SK-N-SH (cell line): Measurements from ENCODE around the gene IRF2BP2. TPM values are rescaled to one million over a fixed set of nuclear protein-coding genes. Genes with fewer than 3 reads are reported as not detected.

Source experiments
- CTCF ChIA-PET: fragments of 300-600, 350-600 bp; formaldehyde crosslinking; extraction: SDS; loops from one replicate; lab custom pipeline; 2021; lab: Yijun Ruan, JAX
- POLR2A ChIA-PET: fragments of 350-600 bp; sonication (Branson Sonifier 250); formaldehyde crosslinking; extraction: SDS; loops from one replicate; lab custom pipeline; 2020; ENCODE audit warnings: antibody characterized with exemption, inconsistent platforms; lab: Yijun Ruan, JAX
- DNase-seq: peaks from one replicate; pipeline ENCODE4 v3.0.0; 2012
- H2AFZ ChIP-seq: fragments of 200-600 bp; sonication (generic); 2 replicates; pipeline ENCODE4 v1.8.1; 2016; ENCODE audit warnings: antibody characterized with exemption, mild to moderate bottlenecking, low read depth
- H3F3A ChIP-seq: fragments of 200-600 bp; sonication (generic); replicated peaks from 2 replicates; pipeline ENCODE3; 2016; ENCODE audit warnings: antibody characterized with exemption, mild to moderate bottlenecking; ENCODE audit not compliant: insufficient read depth
- H3K27ac ChIP-seq, 2 experiments: fragments of 200-500 bp in 1 of 2; fragments of 200-600 bp in 1 of 2; sonication (Bioruptor generic) in 1 of 2; sonication (generic), shearing (Covaris generic) in 1 of 2; 2 replicates each; pipeline versions ENCODE4 v1.5.1 to v1.6.1; 2014 to 2016; ENCODE audit warnings: low read depth in 2 of 2, inconsistent platforms in 1 of 2, low read length in 1 of 2, mild to moderate bottlenecking in 1 of 2, mixed read lengths in 1 of 2
- H3K27me3 ChIP-seq: fragments of 200-600 bp; sonication (generic), shearing (Covaris generic); 2 replicates; pipeline ENCODE4 v1.6.1; 2016; ENCODE audit warnings: mixed run types; ENCODE audit not compliant: insufficient read depth
- H3K36me3 ChIP-seq, 2 experiments: fragments of 200-500 bp in 1 of 2; fragments of 200-600 bp in 1 of 2; sonication (Bioruptor generic) in 1 of 2; sonication (generic) in 1 of 2; replicated peaks in 1 of 2; 2 replicates each; pipeline versions ENCODE3 to v1.5.1; 2014 to 2016; ENCODE audit warnings: low read length in 1 of 2, mild to moderate bottlenecking in 1 of 2; ENCODE audit not compliant: insufficient read depth in 2 of 2, control insufficient read depth in 1 of 2
- H3K4me1 ChIP-seq, 2 experiments: fragments of 200-500 bp in 1 of 2; fragments of 200-600 bp in 1 of 2; sonication (Bioruptor generic) in 1 of 2; sonication (generic), shearing (Covaris generic) in 1 of 2; 2 replicates each; pipeline versions ENCODE4 v1.5.1 to v1.6.1; 2014 to 2016; ENCODE audit warnings: low read depth in 1 of 2, low read length in 1 of 2, mixed run types in 1 of 2; ENCODE audit not compliant: insufficient read depth in 2 of 2, control insufficient read depth in 1 of 2
- H3K4me2 ChIP-seq: fragments of 200-600 bp; sonication (generic), shearing (Covaris generic); 2 replicates; pipeline ENCODE4 v1.6.1; 2017; ENCODE audit warnings: mixed run types
- H3K4me3 ChIP-seq, 2 experiments: fragments of 200-500 bp in 1 of 2; fragments of 200-600 bp in 1 of 2; sonication (Bioruptor generic) in 1 of 2; sonication (generic), shearing (Covaris generic) in 1 of 2; 2 replicates each; pipeline versions ENCODE4 v1.5.1 to v1.8.1; 2014 to 2016; ENCODE audit warnings: low read depth in 2 of 2, inconsistent platforms in 1 of 2, low read length in 1 of 2, mild to moderate bottlenecking in 1 of 2, mixed read lengths in 1 of 2, moderate library complexity in 1 of 2
- H3K79me2 ChIP-seq: fragments of 200-600 bp; sonication (generic); 2 replicates; pipeline ENCODE4 v1.8.1; 2017; ENCODE audit warnings: mild to moderate bottlenecking; ENCODE audit not compliant: insufficient read depth
- H3K9ac ChIP-seq: fragments of 200-600 bp; sonication (generic); 2 replicates; pipeline ENCODE4 v1.6.1; 2017; ENCODE audit warnings: mixed run types
- H3K9me2 ChIP-seq: fragments of 200-600 bp; sonication (generic); 2 replicates; pipeline ENCODE4 v1.6.1; 2017; ENCODE audit warnings: mixed run types
- H3K9me3 ChIP-seq: fragments of 200-600 bp; sonication (generic); 2 replicates; pipeline ENCODE4 v1.6.1; 2017; ENCODE audit warnings: mixed run types, mild to moderate bottlenecking, moderate library complexity
- H4K20me1 ChIP-seq: fragments of 200-600 bp; sonication (generic); 2 replicates; pipeline ENCODE4 v1.6.1; 2017; ENCODE audit warnings: mild to moderate bottlenecking, mixed run types; ENCODE audit not compliant: insufficient read depth
- EP300 ChIP-seq, 2 experiments: IDR thresholded peaks; 2 replicates each; pipeline versions ENCODE4 v1.4.0 to v1.6.1; 2012; ENCODE audit warnings: borderline replicate concordance in 1 of 2, low read depth in 1 of 2, low read length in 1 of 2
- FOSL2 ChIP-seq: IDR thresholded peaks from 2 replicates; pipeline ENCODE4 v1.4.0; 2012; ENCODE audit warnings: low read depth, mild to moderate bottlenecking, moderate library complexity, borderline replicate concordance
- POLR2AphosphoS5 ChIP-seq: IDR thresholded peaks from 2 replicates; pipeline ENCODE4 v1.6.1; 2012; ENCODE audit warnings: low read depth, low read length
- REST ChIP-seq: IDR thresholded peaks from 2 replicates; pipeline ENCODE4 v1.6.1; 2012; ENCODE audit warnings: mild to moderate bottlenecking, low read depth, low read length, moderate library complexity
- RFX5 ChIP-seq: IDR thresholded peaks from 2 replicates; pipeline ENCODE4 v1.6.1; 2012; ENCODE audit warnings: mild to moderate bottlenecking, improper control_type of control experiment, low read length
- SIN3A ChIP-seq: IDR thresholded peaks from 2 replicates; pipeline ENCODE4 v1.6.1; 2012; ENCODE audit warnings: low read depth, mild to moderate bottlenecking, low read length, moderate library complexity, borderline replicate concordance
- TCF12 ChIP-seq: IDR thresholded peaks from 2 replicates; pipeline ENCODE4 v1.4.0; 2012
- WGBS: methylation state at CpG from one replicate; pipeline ENCODE4 v1.1.6; 2017; ENCODE audit warnings: low lambda C conversion rate; 5-methylcytosine and 5-hydroxymethylcytosine counted together
- polyA plus RNA-seq, 3 experiments: library from polyadenylated mRNA; depleted of rRNA; stranded (reverse); fragments of >200 nt; gene quantifications; 2 replicates each; pipeline ENCODE4 v1.2.3, GENCODE V29; 2012

IRF2BP2 gene
- polyA plus RNA-seq, 1 of the 3 experiments (the other 2 are of a cell fraction): 73.9 TPM

GRCh38 chr1:234605399-234605982 lies 4.5 kb downstream of the IRF2BP2 start:
- Histone ChIP-seq H3K9me2 (no peaks in the 10 kb centered on the region), H3F3A (peaks cover 57% of the 10 kb centered on the region), H3K27me3 (no peaks in the 10 kb centered on the region), H3K4me2 (peak overlapping the region; percentile 90), H3K36me3 (peaks cover 51 to 66% of the 10 kb centered on the region in 2 experiments), H4K20me1 (peaks cover 21% of the 10 kb centered on the region), H3K4me1 (peaks cover 27 to 52% of the 10 kb centered on the region in 2 experiments), H3K9me3 (no peaks in the 10 kb centered on the region), H3K27ac (peak overlapping the region; percentile 98 to 100), H3K79me2 (peaks cover 88% of the 10 kb centered on the region), H3K9ac (peak overlapping the region; percentile 94), H3K4me3 (peak overlapping the region; percentile 71 to 83), H2AFZ (no peak overlapping the region)
- POLR2A ChIA-PET: interaction anchor here (0.9 to 2.3 kb wide), 8 partner anchors 8 to 478 kb away, joined by 3 to 21 read pairs (median 6); partner anchors contain the start of gene TARBP1
- CTCF ChIA-PET: interaction anchor here (1.0 to 8.3 kb wide), 11 partner anchors 43 to 478 kb away, joined by 3 to 73 read pairs (median 9); no protein-coding TSS in a partner anchor
- TF ChIP-seq RFX5 (no peak), POLR2AphosphoS5 (peak; percentile 5; the same call in 1 of the 2 replicates)
- 3% methylated on average over 3 of the region's 3 CpGs for WGBS
- no peak for DNase-seq

- WGBS: 2% methylated on average over 6 of the region's 6 CpGs
- Histone ChIP-seq H4K20me1 (peaks cover 21% of the 10 kb centered on the region), H3K36me3 (peaks cover 51 to 66% of the 10 kb centered on the region in 2 experiments), H3K9me2 (no peaks in the 10 kb centered on the region), H3K9me3 (no peaks in the 10 kb centered on the region), H3K79me2 (peaks cover 89% of the 10 kb centered on the region), H3K4me3 (peak overlapping the region; percentile 71 to 83), H3K4me1 (peaks cover 29 to 55% of the 10 kb centered on the region in 2 experiments), H3F3A (peaks cover 56% of the 10 kb centered on the region), H3K9ac (peak overlapping the region; percentile 94), H2AFZ (no peak overlapping the region), H3K4me2 (peak overlapping the region; percentile 90), H3K27me3 (no peaks in the 10 kb centered on the region), H3K27ac (peak overlapping the region; percentile 98 to 100)
- DNase-seq: no peak
- POLR2A ChIA-PET: interaction anchor here (0.6 to 2.3 kb wide), 12 partner anchors 8 to 479 kb away, joined by 3 to 21 read pairs (median 4); no protein-coding TSS in a partner anchor
- CTCF ChIA-PET: interaction anchor here (0.7 to 8.3 kb wide), 14 partner anchors 8 to 491 kb away, joined by 3 to 73 read pairs (median 5); no protein-coding TSS in a partner anchor
- 0 out of 2 replicates have a peak, but pooled peaks have one; percentile 8 for TF ChIP-seq FOSL2
- no peak for TF ChIP-seq SIN3A
- no peak for TF ChIP-seq REST
- peak; percentile 18 for TF ChIP-seq TCF12
- no peak for TF ChIP-seq EP300 (IDR thresholded peaks at IDR 0.05; ENCODE audit: borderline replicate concordance in 1 of 2, low read depth in 1 of 2, low read length in 1 of 2)
These were observed 5.2 kb downstream of the IRF2BP2 start for GRCh38 chr1:234604495-234605398.
